ENCODE measurements around the gene SACM1L. TPM values are rescaled to one million over a fixed set of nuclear protein-coding genes. Genes with fewer than 3 reads are reported as not detected.

Gene SACM1L
- total and polyA plus RNA-seq, 2 of the 8 experiments (the other 6 are each of a cell fraction or from before 2014, with no cell fraction given), result 20.1 to 61.0 TPM

- TF ChIP-seq ATF2 (IDR thresholded peaks at IDR 0.05; ENCODE audit: low read length) (0 out of 2 replicates have a peak, but pooled peaks have one; percentile 66), CBX8 (IDR thresholded peaks at IDR 0.05; ENCODE audit: borderline replicate concordance, low read depth, low read length) (no peak), E2F6 (IDR thresholded peaks at IDR 0.05) (no peak), POU5F1 (IDR thresholded peaks at IDR 0.05; ENCODE audit: low read depth, low read length) (0 out of 2 replicates have a peak, but pooled peaks have one; percentile 3), HDAC2 (IDR thresholded peaks at IDR 0.05; ENCODE audit: borderline replicate concordance in 1 of 2, low read depth in 2 of 2, low read length in 2 of 2) (peak in 1 of 2 experiments; percentile 82; a peak in 1 of 4 replicates), TAF7 (optimal IDR thresholded peaks at IDR 0.05; ENCODE audit: borderline replicate concordance, low read depth, low read length) (no peak), JUND (IDR thresholded peaks at IDR 0.05; ENCODE audit: low read length) (no peak; the same call in 1 of the 2 replicates), JUN (IDR thresholded peaks at IDR 0.05; ENCODE audit: low read depth, low read length) (no peak), TAF1 (IDR thresholded peaks at IDR 0.05; ENCODE audit: low read depth, low read length) (no peak)
These were observed 12.1 kb downstream of the SACM1L start (continued) for GRCh38 chr3:45701172-45701867.

Data from H1 (cell line).